SK-N-MC (cell line): ENCODE results near the gene EMD.
A peak's percentile ranks its signal among the peaks of the same experiment; 100 is the strongest.

Source experiments
- DNase-seq: peaks from one replicate; pipeline ENCODE4 v3.0.0-alpha.2; 2011; ENCODE audit warnings: low read depth, low spot score
- H3K27ac ChIP-seq: fragments of 200-600 bp; sonication (generic); 2 replicates; pipeline ENCODE4 v1.5.1; 2016; ENCODE audit warnings: mixed run types
- H3K36me3 ChIP-seq: fragments of 200-600 bp; sonication (generic); 2 replicates; pipeline ENCODE4 v1.6.1; 2017; ENCODE audit warnings: antibody characterized with exemption, low read length, mixed read lengths; ENCODE audit not compliant: insufficient read depth
- H3K4me3 ChIP-seq: fragments of 200-600 bp; sonication (generic); 2 replicates; pipeline ENCODE4 v1.5.1; 2016
- H3K9ac ChIP-seq: fragments of 200-600 bp; sonication (generic); 2 replicates; pipeline ENCODE4 v1.8.0; 2017; ENCODE audit warnings: mixed run types, mixed read lengths; ENCODE audit not compliant: insufficient read length
- H3K9me3 ChIP-seq: fragments of 200-600 bp; sonication (generic); 2 replicates; pipeline ENCODE4 v1.6.1; 2017; ENCODE audit warnings: low read depth, mild to moderate bottlenecking, antibody characterized with exemption, low read length, moderate library complexity, mixed read lengths
- EZH2 ChIP-seq: fragments of 200-600 bp; sonication (generic); IDR thresholded peaks from one replicate; pipeline ENCODE4 v1.6.1; 2017; ENCODE audit warnings: antibody characterized with exemption
- FOXP2 ChIP-seq: optimal IDR thresholded peaks from 2 replicates; pipeline ENCODE3; 2011; ENCODE audit warnings: mild to moderate bottlenecking, moderate library complexity; ENCODE audit not compliant: insufficient read depth; ENCODE audit errors: extremely low read length, control extremely low read depth
- POLR2AphosphoS5 ChIP-seq: IDR thresholded peaks from 2 replicates; pipeline ENCODE4 v1.6.1; 2012; ENCODE audit warnings: mild to moderate bottlenecking, low read depth, low read length, borderline replicate concordance

Gene EMD

DNA sequence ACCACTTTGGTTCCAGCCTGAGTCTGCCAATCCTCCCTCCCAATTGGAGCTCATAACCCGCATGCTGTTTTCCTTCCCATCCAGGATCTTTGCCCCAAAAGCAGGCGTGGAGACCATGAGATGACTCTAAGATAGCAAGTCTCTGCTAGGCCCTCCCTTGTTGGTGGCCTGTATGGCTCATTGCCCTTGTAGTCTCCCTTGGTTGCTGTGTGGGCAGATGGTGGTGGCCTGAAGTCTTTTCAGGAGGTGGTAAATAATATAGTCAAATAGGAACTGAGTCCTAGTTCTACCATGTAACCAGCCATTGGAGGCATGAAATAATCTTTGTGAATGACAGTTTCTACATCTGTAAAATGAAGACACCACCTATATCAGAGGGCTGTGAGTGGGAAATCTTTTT lies 50.6 kb downstream of the EMD start:
- no peak overlapping the region for H3K9ac ChIP-seq
- no peak for DNase-seq
- TF ChIP-seq FOXP2 = no peak

DNA sequence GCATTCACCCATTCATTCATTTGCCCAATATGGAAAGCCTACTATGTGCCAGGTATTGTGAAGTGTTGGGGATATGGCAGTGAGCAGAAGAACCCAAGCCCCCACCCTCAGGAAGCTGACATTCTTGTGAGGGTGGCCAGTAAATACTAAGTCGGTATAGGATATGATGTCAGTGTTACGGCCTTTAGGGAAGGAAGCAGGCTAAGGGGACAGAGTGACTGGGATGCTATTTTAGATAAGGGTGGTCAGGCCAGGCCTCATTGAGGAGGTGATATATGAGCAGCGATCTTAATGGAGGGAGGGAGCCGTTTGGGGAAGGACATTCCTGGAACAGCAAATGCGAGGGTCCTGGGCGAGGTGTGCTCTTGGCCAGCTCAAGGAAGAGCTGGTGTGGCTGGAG lies 51.4 kb downstream of the EMD start:
- no peak for DNase-seq
- H3K36me3 ChIP-seq = no peaks in the 10 kb centered on the region; the same call in 1 of the 2 replicates
- no peaks in the 10 kb centered on the region for H3K9me3 ChIP-seq
- no peak overlapping the region for H3K4me3 ChIP-seq
- no peak overlapping the region for H3K27ac ChIP-seq
- TF ChIP-seq POLR2AphosphoS5 = no peak
- no peak for TF ChIP-seq FOXP2
- H3K9ac ChIP-seq = no peak overlapping the region

More for the DNA sequence above, 50.6 kb downstream of the EMD start:
- no peaks in the 10 kb centered on the region; the same call in 1 of the 2 replicates for H3K36me3 ChIP-seq
- H3K27ac ChIP-seq = no peak overlapping the region
- peak overlapping the region; percentile 81 for H3K4me3 ChIP-seq
- H3K9me3 ChIP-seq = no peaks in the 10 kb centered on the region

DNA sequence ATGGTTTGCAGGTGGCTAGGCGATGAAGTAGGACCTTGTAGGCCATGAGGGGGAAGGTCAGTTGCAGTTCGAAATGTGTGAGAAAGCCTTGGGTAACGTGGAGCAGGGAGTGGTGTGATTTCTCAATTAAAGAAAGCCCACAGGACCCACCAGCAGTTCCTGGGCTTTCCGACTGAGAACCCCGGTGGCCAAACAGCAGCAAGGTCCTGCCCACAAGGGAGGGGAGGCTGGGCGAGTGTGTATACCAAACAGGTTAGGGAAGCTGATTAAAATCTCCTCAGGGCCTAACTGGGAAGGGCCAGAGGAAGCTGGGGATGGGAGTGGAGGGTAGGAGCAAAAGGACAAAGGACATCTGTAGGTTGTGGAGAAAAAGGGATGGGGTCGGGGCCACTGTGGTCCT lies 51.8 kb downstream of the EMD start:
- Histone ChIP-seq H3K9ac (no peak overlapping the region), H3K36me3 (no peaks in the 10 kb centered on the region; the same call in 1 of the 2 replicates), H3K4me3 (no peak overlapping the region), H3K9me3 (no peaks in the 10 kb centered on the region), H3K27ac (no peak overlapping the region)
- DNase-seq = no peak
- TF ChIP-seq POLR2AphosphoS5 = no peak
- no peak for TF ChIP-seq EZH2
- TF ChIP-seq FOXP2 = no peak
